COLO829 (cell line): Measurements from ENCODE around the gene MGME1.
"Not testable (repeated sequence)": the region's sequence is repeated elsewhere in the genome, so short reads cannot be mapped to it uniquely, and the experiment has no call there.

ENCODE experiments used
- DNase-seq: peaks from one replicate; pipeline ENCODE4 v3.0.0; 2012; ENCODE audit warnings: low spot score

Gene MGME1

GRCh38 chr20:18020931-18021330, 52.1 kb downstream of the MGME1 start:
- DNase-seq = no peak

DNA sequence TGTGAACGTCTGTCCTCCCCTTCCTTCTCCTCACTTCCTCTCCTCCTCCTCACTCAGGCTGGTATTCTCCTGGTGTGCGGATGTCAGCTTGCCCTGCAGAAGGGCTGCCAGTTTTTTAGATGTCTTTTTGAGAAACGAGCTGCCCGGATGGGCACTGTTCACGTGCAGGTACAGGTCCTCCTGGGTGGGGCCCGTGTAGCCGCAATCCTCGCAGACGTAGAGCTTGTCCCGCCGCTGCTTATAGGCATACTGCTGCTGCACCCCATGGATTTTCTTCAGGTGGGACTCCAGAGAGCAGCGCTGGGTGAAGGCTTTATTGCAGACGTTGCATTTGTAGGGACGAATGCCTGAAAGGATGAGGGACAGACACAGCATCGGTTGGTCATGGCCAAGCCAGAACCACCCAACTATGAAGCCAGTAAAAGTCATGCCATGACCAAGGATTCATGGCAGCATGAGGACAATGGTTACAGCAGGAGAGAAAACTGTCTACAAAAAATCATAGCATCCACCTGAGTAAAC, 55.8 kb downstream of the MGME1 start:
- DNase-seq = no peak

GRCh38 chr20:18027011-18027410, 58.2 kb downstream of the MGME1 start:
- not testable (repeated sequence) for DNase-seq

GRCh38 chr20:18030020-18030419, 61.2 kb downstream of the MGME1 start:
- DNase-seq = no peak

DNA sequence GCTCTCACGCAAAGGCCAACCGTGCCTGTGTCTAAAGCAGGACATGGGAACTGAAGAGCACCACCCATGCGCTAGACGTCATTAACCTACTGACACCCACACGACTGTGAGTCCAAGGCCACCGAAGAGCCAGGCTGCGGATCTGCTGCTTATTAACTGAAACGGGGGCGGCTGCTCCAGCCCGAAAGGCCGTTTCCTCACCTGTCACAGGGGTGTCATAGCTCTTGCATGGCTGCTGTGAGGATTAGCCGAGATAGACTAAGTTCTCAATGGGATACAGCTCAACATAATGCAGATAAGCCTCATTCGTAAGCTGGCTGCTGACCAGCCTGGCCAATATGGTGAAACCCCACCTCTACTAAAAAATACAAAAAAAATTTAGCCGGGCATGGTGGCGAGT, 62.2 kb downstream of the MGME1 start:
- DNase-seq = no peak

DNA sequence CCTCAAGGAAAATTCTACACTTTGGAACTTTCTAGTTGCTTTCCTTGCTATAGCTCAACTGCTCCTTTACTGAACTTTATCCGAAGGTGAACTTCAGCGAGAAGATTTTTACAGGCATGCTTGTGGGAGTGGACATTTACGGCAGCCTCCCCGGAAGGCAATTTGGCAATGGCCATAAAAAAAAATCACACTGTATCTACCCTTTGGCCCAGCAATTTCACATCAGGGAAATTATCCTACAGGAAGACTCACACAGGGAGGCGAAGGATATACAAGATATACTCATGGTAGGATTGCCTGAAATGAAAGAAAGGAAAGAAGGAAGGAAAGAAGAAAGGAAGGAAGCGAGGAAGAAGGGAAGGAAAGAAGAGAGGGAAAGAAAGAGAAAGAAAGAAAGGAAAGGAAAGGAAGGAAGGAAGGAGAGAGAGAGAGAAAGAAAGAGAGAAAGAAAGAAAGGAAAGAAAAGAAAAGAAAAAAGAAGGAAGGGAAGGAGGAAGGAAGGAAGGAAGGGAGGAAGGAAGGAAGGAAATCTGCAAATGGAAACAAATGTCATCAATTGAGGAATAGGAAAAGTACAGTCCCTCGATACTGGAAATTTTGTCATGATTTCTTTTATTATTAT, 63.2 kb downstream of the MGME1 start:
- no peak for DNase-seq

- DNase-seq = peak; percentile 97
Measured at GRCh38 chr20:18032977-18033892, 64.4 kb downstream of the MGME1 start.

GRCh38 chr20:18034039-18034438, 65.2 kb downstream of the MGME1 start:
- DNase-seq = no peak

DNA sequence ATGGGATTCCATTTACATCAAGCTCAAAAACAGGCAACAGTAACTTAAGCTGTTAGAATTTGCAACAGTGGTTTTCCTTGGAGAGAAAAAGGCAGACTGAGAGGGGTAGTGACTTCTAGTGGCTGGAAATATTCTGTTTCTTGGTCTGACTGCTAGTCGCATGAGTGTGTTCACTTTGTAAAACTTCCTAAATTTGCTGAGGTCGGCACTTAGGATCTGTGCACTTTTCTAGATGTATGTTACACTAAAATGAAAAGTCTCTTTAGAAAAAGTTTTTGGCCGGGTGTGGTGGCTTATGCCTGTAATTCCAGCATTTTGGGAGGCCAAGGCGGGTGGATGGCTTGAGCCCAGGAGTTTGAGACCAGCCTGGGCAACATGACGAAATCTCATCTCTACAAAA, 70.2 kb downstream of the MGME1 start:
- DNase-seq = no peak
